ENCODE data around the gene ATXN2.

Gene ATXN2

DNA sequence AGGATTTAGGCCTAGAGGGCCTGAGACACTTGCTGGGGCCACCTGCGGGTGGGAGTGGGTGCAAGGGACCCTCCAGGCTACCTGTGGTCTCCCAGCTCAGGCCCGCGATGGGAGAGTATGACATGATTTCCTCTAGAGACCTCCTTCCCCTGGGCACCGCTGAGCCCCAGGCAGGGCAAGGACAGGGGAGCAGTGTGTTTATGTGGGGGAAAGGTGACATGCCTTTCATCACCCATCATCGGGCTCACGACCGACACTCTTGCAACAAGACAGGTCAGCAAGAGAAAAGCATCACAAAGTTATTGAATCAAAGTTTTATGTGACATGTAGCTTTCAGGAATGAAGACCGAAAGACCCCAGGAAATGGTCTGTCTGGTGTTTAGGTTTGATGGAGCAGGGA, 173.5 kb downstream of the ATXN2 start:
- TF ChIP-seq, protein P1, sequence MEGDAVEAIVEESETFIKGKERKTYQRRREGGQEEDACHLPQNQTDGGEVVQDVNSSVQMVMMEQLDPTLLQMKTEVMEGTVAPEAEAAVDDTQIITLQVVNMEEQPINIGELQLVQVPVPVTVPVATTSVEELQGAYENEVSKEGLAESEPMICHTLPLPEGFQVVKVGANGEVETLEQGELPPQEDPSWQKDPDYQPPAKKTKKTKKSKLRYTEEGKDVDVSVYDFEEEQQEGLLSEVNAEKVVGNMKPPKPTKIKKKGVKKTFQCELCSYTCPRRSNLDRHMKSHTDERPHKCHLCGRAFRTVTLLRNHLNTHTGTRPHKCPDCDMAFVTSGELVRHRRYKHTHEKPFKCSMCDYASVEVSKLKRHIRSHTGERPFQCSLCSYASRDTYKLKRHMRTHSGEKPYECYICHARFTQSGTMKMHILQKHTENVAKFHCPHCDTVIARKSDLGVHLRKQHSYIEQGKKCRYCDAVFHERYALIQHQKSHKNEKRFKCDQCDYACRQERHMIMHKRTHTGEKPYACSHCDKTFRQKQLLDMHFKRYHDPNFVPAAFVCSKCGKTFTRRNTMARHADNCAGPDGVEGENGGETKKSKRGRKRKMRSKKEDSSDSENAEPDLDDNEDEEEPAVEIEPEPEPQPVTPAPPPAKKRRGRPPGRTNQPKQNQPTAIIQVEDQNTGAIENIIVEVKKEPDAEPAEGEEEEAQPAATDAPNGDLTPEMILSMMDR (IDR thresholded peaks at IDR 0.05; ENCODE audit: control insufficient read depth, extremely low read depth, insufficient read depth), result no peak
- no peak overlapping the region for H3K4me3 ChIP-seq (ENCODE audit: low read depth, low read length)
- DNase-seq (ENCODE audit: low read depth), result no peak

DNA sequence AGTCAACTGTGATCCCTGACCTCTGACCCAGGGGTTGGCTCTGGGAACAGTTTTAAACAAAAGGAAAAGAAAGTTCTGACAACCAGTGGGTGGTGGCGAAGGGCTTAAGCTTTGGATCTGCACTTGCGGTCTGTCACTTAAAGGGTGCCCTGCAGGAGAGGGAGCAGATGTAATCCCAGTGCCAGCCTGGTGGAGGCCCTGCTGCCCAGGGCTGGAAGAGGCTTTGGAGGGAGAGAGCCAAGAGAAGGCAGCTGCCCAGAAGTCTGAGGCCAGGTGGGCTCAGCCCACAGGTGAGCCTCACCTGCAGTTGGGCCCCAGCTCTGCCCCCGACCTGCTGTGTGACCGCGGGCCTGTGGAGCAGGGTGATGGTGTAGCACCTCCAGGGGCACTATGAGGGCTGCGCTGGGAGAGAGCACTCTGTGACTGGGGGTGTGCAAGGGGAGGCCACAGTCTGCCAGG, 174.3 kb downstream of the ATXN2 start:
- no peak overlapping the region for H3K4me3 ChIP-seq (ENCODE audit: low read depth, low read length)
- DNase-seq (ENCODE audit: low read depth), result no peak
- TF ChIP-seq, protein P1 (IDR thresholded peaks at IDR 0.05; ENCODE audit: control insufficient read depth, extremely low read depth, insufficient read depth), result no peak

DNA sequence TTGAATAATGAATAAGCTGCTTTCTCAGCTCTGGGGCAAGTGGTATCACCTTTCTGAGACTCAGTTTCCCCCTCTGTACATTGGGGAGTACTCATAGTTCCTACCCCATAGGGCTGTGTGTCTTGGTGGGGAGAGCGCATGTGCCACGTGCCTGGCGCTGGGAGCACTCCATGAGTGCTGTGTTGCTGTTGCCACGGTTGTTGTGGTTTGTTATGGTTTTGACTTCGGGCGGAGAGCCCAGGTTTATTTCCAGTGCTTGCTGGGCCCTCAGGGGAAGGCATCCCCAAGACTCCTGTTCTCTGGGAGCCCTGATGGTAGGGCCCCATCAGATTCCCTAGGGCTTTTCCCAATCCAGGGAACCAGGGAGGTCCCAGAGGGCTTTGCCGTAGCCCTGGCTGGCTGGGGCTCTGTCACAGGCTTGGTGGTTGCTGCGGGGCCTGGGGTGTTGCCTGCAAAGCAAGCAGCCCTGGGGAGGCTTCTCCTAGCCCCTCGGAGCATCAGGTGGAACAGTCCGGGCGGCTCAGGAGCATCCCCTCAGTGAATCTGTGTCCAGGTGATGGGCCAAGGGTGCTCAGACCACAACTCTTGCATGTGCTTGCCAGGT, 174.8 kb downstream of the ATXN2 start:
- no peak overlapping the region for H3K4me3 ChIP-seq (ENCODE audit: low read depth, low read length)
- TF ChIP-seq, protein P1 (IDR thresholded peaks at IDR 0.05; ENCODE audit: control insufficient read depth, extremely low read depth, insufficient read depth), result no peak
- DNase-seq (ENCODE audit: low read depth), result no peak

DNA sequence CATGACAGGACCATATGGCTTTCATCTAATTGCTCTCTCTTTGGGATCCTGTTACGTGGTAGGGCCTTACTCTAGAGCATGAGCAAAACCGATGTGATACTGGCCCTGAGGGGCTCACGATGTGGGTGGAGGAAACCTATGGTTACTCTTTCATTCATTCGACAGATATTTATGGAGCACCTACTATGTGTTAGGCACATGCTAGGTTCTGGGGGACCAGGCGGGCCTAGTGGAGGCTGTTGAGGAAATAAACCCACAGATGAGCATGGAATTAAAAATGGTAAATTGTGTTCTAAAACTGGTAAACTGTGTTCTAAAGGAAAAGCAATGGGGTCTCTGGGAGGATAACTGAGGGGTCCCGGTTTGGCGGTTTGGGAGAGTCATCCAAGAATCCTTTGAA, 178.6 kb downstream of the ATXN2 start:
- TF ChIP-seq, protein P1 (IDR thresholded peaks at IDR 0.05; ENCODE audit: control insufficient read depth, extremely low read depth, insufficient read depth), result no peak
- DNase-seq (ENCODE audit: low read depth), result no peak
- H3K4me3 ChIP-seq (ENCODE audit: low read depth, low read length), result no peak overlapping the region

DNA sequence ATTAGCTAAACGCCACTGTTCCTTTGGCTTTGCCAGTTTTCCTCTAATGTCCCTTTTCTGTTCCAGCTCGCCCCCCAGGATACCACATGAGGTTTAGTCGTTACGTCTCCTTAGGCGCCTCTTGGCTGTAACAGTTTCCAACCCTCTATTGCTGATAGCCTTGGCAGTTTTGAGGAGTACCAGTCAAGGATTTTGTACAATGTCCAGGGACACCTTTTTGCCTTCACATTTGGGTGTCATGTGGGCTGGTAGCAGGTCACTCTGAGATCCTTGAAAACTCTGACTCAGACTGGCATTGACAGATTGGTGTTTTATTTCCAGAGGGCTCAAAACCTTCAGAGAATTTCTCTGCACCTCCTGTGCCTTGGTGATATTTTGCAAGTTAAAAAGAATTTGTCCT, 179.3 kb downstream of the ATXN2 start:
- H3K4me3 ChIP-seq (ENCODE audit: low read depth, low read length), result no peak overlapping the region
- TF ChIP-seq, protein P1 (IDR thresholded peaks at IDR 0.05; ENCODE audit: control insufficient read depth, extremely low read depth, insufficient read depth), result no peak
- no peak for DNase-seq (ENCODE audit: low read depth)

DNA sequence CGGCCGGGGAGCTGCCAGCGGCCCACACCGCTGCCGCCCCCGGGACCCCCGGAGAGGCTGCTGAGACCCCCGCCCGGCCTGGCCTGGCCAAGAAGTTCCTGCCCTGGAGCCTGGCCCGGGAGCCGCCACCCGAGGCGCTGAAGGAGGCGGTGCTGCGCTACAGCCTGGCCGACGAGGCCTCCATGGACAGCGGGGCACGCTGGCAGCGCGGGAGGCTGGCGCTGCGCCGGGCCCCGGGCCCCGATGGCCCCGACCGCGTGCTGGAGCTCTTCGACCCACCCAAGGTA, 180.6 kb downstream of the ATXN2 start:
- no peak for DNase-seq (ENCODE audit: low read depth)
- TF ChIP-seq, protein P1 (IDR thresholded peaks at IDR 0.05; ENCODE audit: control insufficient read depth, extremely low read depth, insufficient read depth), result no peak
- no peak overlapping the region for H3K4me3 ChIP-seq (ENCODE audit: low read depth, low read length)

All from LNCaP clone FGC (cell line).